ENCODE data around the gene CCAR1.

DNA sequence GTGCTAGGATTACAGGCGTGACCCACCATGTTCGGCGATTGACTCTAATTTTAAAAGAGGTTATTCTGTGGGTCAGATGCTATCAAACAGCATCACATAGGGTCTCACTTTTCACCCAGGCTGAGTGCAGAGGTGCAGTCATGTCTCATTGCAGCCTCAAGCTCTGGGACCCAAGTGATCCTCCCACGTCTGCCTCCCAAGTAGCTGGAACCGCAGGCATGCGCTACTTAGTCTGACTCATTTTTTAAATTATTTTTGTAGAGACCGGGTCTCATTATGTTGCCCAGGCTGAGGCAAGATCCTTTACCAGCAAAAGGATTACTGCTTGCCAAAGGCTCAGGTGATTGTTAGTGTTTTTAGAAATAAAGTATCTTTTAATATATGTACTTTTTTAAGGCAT lies 63.4 kb downstream of the CCAR1 start:
- TF ChIP-seq, protein P1, sequence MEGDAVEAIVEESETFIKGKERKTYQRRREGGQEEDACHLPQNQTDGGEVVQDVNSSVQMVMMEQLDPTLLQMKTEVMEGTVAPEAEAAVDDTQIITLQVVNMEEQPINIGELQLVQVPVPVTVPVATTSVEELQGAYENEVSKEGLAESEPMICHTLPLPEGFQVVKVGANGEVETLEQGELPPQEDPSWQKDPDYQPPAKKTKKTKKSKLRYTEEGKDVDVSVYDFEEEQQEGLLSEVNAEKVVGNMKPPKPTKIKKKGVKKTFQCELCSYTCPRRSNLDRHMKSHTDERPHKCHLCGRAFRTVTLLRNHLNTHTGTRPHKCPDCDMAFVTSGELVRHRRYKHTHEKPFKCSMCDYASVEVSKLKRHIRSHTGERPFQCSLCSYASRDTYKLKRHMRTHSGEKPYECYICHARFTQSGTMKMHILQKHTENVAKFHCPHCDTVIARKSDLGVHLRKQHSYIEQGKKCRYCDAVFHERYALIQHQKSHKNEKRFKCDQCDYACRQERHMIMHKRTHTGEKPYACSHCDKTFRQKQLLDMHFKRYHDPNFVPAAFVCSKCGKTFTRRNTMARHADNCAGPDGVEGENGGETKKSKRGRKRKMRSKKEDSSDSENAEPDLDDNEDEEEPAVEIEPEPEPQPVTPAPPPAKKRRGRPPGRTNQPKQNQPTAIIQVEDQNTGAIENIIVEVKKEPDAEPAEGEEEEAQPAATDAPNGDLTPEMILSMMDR (IDR thresholded peaks at IDR 0.05) = no peak
- TF ChIP-seq JUN (IDR thresholded peaks at IDR 0.05) = no peak

All from A549 (cell line).